22Rv1 (cell line): ENCODE measurements around the gene PPP2R1B.

Source experiments
- ZFX ChIP-seq: fragments of 450-650 bp; IDR thresholded peaks from 2 replicates; pipeline ENCODE4 v1.6.1; 2017; ENCODE audit warnings: antibody characterized with exemption, borderline replicate concordance
- TF ChIP-seq, protein P1 (sequence below): fragments of 450-650 bp; IDR thresholded peaks from 2 replicates; pipeline ENCODE4 v1.5.1; 2017; ENCODE audit warnings: mild to moderate bottlenecking

DNA sequence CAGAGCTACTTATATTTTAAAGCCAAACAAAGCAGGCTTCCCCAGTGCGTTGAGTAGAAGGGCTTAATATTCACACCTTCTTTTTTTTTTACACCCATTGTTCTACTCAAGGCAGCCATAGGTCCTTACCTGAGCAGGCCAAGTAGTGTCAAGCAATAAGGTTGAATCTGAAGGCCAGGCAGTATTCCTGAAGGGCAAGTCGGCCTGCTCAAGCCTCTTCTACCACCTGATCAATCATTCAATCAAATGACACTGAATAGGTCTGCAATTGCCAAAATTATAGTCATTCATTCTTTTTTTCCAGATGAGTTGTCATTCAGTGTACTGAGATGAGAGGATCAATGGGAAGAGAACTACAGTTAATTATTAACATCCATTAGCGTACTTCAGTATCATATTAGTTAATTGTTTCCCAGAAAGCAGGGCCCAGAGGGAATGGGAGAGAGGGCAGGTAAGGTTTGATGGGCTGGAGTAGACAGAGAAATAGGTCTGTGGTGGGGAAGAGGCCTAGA, 11.9 kb upstream of the PPP2R1B start:
- TF ChIP-seq, protein P1, sequence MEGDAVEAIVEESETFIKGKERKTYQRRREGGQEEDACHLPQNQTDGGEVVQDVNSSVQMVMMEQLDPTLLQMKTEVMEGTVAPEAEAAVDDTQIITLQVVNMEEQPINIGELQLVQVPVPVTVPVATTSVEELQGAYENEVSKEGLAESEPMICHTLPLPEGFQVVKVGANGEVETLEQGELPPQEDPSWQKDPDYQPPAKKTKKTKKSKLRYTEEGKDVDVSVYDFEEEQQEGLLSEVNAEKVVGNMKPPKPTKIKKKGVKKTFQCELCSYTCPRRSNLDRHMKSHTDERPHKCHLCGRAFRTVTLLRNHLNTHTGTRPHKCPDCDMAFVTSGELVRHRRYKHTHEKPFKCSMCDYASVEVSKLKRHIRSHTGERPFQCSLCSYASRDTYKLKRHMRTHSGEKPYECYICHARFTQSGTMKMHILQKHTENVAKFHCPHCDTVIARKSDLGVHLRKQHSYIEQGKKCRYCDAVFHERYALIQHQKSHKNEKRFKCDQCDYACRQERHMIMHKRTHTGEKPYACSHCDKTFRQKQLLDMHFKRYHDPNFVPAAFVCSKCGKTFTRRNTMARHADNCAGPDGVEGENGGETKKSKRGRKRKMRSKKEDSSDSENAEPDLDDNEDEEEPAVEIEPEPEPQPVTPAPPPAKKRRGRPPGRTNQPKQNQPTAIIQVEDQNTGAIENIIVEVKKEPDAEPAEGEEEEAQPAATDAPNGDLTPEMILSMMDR = no peak
- TF ChIP-seq ZFX = no peak
